ENCODE measurements around the gene AEBP1. TPM values are rescaled to one million over a fixed set of nuclear protein-coding genes. Genes with fewer than 3 reads are reported as not detected.

Gene AEBP1
- total RNA-seq, 1 donor from 2014 or later, result 22.2 TPM

DNA sequence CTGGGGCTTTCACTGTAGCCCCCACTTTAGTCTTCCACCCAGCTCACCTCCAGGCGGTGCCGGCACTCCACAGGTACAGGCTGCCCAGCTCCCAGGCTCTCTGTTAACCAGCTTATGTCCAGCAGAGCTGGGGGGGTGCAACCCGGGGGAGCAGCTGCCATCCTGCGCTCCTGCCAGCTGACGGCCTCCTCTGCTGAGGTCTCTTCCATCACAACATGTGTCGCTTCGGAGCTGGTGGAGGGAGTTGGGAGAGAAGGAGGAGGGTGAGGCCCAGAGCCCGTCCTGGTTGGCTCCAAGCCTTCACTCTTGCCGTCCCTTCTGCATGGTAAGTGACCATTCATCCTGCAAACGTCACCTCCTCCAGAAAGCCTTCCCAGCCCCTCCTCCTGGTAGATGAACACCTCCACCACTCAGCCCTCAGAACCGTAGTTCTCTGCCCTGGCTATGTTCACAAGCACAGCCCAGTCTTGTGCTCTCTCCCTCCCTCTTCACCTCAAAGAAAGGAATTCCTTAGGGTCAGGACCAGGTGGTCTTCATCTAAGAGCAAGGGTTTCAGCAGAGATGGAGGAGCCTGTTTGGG is 23.4 kb upstream of the AEBP1 start:
- Mint-ChIP-seq H3K4me3 (ENCODE audit: unreplicated experiment) (peak overlapping the region; percentile 4), H3K4me1 (ENCODE audit: unreplicated experiment) (peaks cover 4% of the 10 kb centered on the region), H3K9me3 (ENCODE audit: unreplicated experiment) (no peaks in the 10 kb centered on the region), H3K36me3 (ENCODE audit: low read depth, unreplicated experiment) (peaks cover 17% of the 10 kb centered on the region), H3K27ac (ENCODE audit: unreplicated experiment) (no peak overlapping the region), H3K27me3 (ENCODE audit: unreplicated experiment) (peaks cover 9% of the 10 kb centered on the region)
- DNase-seq (ENCODE audit: low spot score), result no peak
- TF ChIP-seq, protein P1, sequence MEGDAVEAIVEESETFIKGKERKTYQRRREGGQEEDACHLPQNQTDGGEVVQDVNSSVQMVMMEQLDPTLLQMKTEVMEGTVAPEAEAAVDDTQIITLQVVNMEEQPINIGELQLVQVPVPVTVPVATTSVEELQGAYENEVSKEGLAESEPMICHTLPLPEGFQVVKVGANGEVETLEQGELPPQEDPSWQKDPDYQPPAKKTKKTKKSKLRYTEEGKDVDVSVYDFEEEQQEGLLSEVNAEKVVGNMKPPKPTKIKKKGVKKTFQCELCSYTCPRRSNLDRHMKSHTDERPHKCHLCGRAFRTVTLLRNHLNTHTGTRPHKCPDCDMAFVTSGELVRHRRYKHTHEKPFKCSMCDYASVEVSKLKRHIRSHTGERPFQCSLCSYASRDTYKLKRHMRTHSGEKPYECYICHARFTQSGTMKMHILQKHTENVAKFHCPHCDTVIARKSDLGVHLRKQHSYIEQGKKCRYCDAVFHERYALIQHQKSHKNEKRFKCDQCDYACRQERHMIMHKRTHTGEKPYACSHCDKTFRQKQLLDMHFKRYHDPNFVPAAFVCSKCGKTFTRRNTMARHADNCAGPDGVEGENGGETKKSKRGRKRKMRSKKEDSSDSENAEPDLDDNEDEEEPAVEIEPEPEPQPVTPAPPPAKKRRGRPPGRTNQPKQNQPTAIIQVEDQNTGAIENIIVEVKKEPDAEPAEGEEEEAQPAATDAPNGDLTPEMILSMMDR (IDR thresholded peaks at IDR 0.05; ENCODE audit: unreplicated experiment), result no peak

DNA sequence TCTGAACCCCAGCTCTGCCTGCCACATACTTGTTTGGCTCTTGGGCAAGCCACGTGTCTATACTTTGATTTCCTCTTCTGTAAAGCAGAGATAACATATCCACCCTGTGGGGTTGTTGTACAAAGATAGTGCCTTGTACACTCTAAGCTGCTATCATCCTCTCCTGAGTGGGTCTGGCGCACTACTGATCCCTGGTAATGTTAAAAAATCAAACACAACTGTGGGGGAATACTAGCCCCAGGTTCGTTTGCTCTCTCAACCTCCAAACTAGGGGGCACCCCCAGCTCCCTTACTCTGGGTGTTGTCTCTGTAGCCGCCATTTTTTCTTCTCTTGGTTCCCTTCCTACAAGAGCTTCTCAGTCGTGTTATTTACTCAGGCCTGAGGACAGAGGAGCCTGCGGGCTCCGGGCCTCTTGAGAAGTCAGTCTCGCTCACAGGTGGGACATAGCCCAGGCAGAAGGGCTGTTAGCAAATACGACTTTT is 22.8 kb upstream of the AEBP1 start:
- peaks cover 9% of the 10 kb centered on the region for H3K27me3 Mint-ChIP-seq (ENCODE audit: unreplicated experiment)
- no peak overlapping the region for H3K27ac Mint-ChIP-seq (ENCODE audit: unreplicated experiment)
- TF ChIP-seq, protein P1 (IDR thresholded peaks at IDR 0.05; ENCODE audit: unreplicated experiment), result no peak
- H3K9me3 Mint-ChIP-seq (ENCODE audit: unreplicated experiment), result no peaks in the 10 kb centered on the region
- DNase-seq (ENCODE audit: low spot score), result no peak
- H3K36me3 Mint-ChIP-seq (ENCODE audit: low read depth, unreplicated experiment), result peaks cover 17% of the 10 kb centered on the region
- peaks cover 4% of the 10 kb centered on the region for H3K4me1 Mint-ChIP-seq (ENCODE audit: unreplicated experiment)
- H3K4me3 Mint-ChIP-seq (ENCODE audit: unreplicated experiment), result peak overlapping the region; percentile 4

DNA sequence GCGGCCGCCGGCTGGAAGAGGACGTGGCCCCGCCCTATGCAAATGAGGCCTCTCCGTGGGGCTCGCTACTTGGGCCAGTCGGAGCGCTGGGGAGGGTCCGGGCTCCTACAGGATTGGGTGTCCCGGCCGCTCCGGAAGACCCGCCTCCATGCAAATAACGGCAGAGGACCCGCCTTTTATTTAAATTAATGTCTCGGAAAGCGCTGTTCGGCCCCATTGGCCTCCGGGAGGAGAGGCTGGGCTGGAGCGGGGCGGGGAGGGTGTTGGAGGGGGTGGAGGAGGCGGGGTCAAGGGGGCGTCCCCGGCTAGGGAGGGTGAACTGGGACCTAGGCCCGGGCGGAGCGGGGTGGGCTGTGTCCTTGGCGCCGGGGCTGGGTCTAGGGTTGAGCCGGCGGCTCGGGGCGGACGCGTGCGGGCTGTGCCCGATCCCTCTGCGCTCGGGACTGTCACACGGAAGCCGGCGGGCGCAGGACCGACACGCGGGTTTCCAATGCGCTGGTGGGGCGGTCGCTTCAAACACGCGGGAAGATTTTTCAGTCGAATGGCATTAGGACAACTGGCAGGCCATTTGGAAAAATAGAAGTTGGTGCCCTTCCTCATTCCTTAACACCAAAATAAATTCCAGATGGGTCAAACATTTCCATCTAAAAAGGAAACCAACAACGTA is 21.5 kb upstream of the AEBP1 start:
- peak; percentile 94 for DNase-seq (ENCODE audit: low spot score)
- Mint-ChIP-seq H3K4me1 (ENCODE audit: unreplicated experiment) (peaks cover 4% of the 10 kb centered on the region), H3K27me3 (ENCODE audit: unreplicated experiment) (peaks cover 10% of the 10 kb centered on the region), H3K4me3 (ENCODE audit: unreplicated experiment) (peak overlapping the region; percentile 91), H3K27ac (ENCODE audit: unreplicated experiment) (no peak overlapping the region), H3K9me3 (ENCODE audit: unreplicated experiment) (no peaks in the 10 kb centered on the region), H3K36me3 (ENCODE audit: low read depth, unreplicated experiment) (peaks cover 12% of the 10 kb centered on the region)
- TF ChIP-seq, protein P1 (IDR thresholded peaks at IDR 0.05; ENCODE audit: unreplicated experiment), result no peak

- DNase-seq (ENCODE audit: low spot score), result no peak
- Mint-ChIP-seq H3K4me1 (ENCODE audit: unreplicated experiment) (peaks cover 4% of the 10 kb centered on the region), H3K27me3 (ENCODE audit: unreplicated experiment) (peaks cover 10% of the 10 kb centered on the region), H3K9me3 (ENCODE audit: unreplicated experiment) (no peaks in the 10 kb centered on the region), H3K4me3 (ENCODE audit: unreplicated experiment) (no peak overlapping the region), H3K27ac (ENCODE audit: unreplicated experiment) (no peak overlapping the region), H3K36me3 (ENCODE audit: low read depth, unreplicated experiment) (peaks cover 8% of the 10 kb centered on the region)
- TF ChIP-seq, protein P1 (IDR thresholded peaks at IDR 0.05; ENCODE audit: unreplicated experiment), result no peak
Measured at GRCh38 chr7:44083796-44084195, 20.3 kb upstream of the AEBP1 start.

DNA sequence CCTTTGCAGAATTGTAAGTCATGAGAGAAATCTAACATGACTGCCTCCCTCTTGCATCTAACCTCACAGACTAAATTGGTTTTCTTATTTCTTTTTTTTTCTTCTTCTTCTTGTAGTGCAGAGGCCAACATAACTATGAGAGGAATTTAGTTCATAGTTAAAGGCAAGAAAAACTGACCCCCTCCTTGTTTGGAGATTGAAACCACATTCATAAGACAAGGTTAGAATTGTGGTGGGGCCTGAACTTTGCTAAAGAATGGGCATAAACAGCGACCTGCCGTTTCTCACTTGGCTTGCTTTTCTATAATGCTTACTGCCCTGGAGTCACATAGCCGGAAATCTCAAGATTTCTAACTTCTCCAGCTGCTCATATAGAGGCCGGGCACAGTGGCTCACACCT is 19.4 kb upstream of the AEBP1 start:
- DNase-seq (ENCODE audit: low spot score), result no peak
- H3K4me1 Mint-ChIP-seq (ENCODE audit: unreplicated experiment), result peaks cover 4% of the 10 kb centered on the region
- no peak overlapping the region for H3K27ac Mint-ChIP-seq (ENCODE audit: unreplicated experiment)

More for the DNA sequence above, 19.4 kb upstream of the AEBP1 start:
- peaks cover 4% of the 10 kb centered on the region for H3K36me3 Mint-ChIP-seq (ENCODE audit: low read depth, unreplicated experiment)
- H3K9me3 Mint-ChIP-seq (ENCODE audit: unreplicated experiment), result no peaks in the 10 kb centered on the region
- TF ChIP-seq, protein P1 (IDR thresholded peaks at IDR 0.05; ENCODE audit: unreplicated experiment), result no peak
- peaks cover 10% of the 10 kb centered on the region for H3K27me3 Mint-ChIP-seq (ENCODE audit: unreplicated experiment)
- H3K4me3 Mint-ChIP-seq (ENCODE audit: unreplicated experiment), result no peak overlapping the region
